ENCODE results near the gene KLF16.

GRCh38 chr19:1907563-1908363 lies 44.4 kb upstream of the KLF16 start:
- TF ChIP-seq EP300 (IDR thresholded peaks at IDR 0.05; ENCODE audit: low read depth): no peak
- TF ChIP-seq POLR2A (IDR thresholded peaks at IDR 0.05): peak; percentile 86
- no peak for TF ChIP-seq CTCF (IDR thresholded peaks at IDR 0.05)
